K562 (cell line): ENCODE results near the gene NAGS. TPM values are rescaled to one million over a fixed set of nuclear protein-coding genes. Genes with fewer than 3 reads are reported as not detected.
A peak's percentile ranks its signal among the peaks of the same experiment; 100 is the strongest.

ENCODE experiments used
- ARHGAP35 ChIP-seq: fragments of 450-650 bp; IDR thresholded peaks from 2 replicates; pipeline ENCODE4 v1.6.1; 2018; ENCODE audit not compliant: partially characterized antibody
- BRF1 ChIP-seq: IDR thresholded peaks from 3 replicates; pipeline ENCODE4 v1.6.1; 2011; ENCODE audit warnings: borderline replicate concordance, mild to moderate bottlenecking; ENCODE audit not compliant: insufficient read length; ENCODE audit errors: extremely low read depth
- FOXK1 ChIP-seq: sonication (generic); formaldehyde crosslinking; IDR thresholded peaks from 2 replicates; pipeline ENCODE4 v1.8.0; 2022; ENCODE audit warnings: missing genetic modification reagents, mild to moderate bottlenecking, borderline replicate concordance
- FOXK2 ChIP-seq, 2 experiments: fragments of 450-650 bp; IDR thresholded peaks in 1 of 2; conservative IDR thresholded peaks in 1 of 2; 2 replicates each; pipeline ENCODE4 v1.6.1; 2016; ENCODE audit warnings: low read depth in 2 of 2, mild to moderate bottlenecking in 1 of 2
- HBP1 ChIP-seq: fragments of 450-650 bp; formaldehyde crosslinking; IDR thresholded peaks from 2 replicates; pipeline ENCODE4 v1.4.0; 2022; ENCODE audit warnings: missing genetic modification characterization
- KLF6 ChIP-seq: fragments of 250-450 bp; sonication (Bioruptor Pico); IDR thresholded peaks from 2 replicates; pipeline ENCODE4 v1.4.0; 2020; ENCODE audit warnings: mild to moderate bottlenecking, moderate library complexity, borderline replicate concordance
- MAFK ChIP-seq: IDR thresholded peaks from 2 replicates; pipeline ENCODE4 v1.6.1; 2011; ENCODE audit warnings: low read length, improper control_type of control experiment
- MED1 ChIP-seq: sonication (generic); formaldehyde crosslinking; IDR thresholded peaks from 2 replicates; pipeline ENCODE4 v1.8.1; 2023; ENCODE audit warnings: missing genetic modification reagents, borderline replicate concordance
- NFIC ChIP-seq: fragments of 450-650 bp; IDR thresholded peaks from 2 replicates; pipeline ENCODE4 v1.6.1; 2017; ENCODE audit warnings: mild to moderate bottlenecking, inconsistent platforms
- NUFIP1 ChIP-seq: fragments of 450-650 bp; IDR thresholded peaks from 2 replicates; pipeline ENCODE4 v1.6.1; 2018; ENCODE audit not compliant: partially characterized antibody
- PCBP1 ChIP-seq: fragments of 200-400 bp; formaldehyde crosslinking; IDR thresholded peaks from 2 replicates; pipeline ENCODE4 v1.6.1; 2018; ENCODE audit warnings: mild to moderate bottlenecking, low read depth, low read length; ENCODE audit not compliant: poor library complexity, severe bottlenecking
- POLR2G ChIP-seq: fragments of 200-400 bp; formaldehyde crosslinking; IDR thresholded peaks from 2 replicates; pipeline ENCODE4 v1.6.1; 2017; ENCODE audit warnings: low read depth, mild to moderate bottlenecking, antibody characterized with exemption, low read length, moderate library complexity
- PRMT5 ChIP-seq: sonication (generic); formaldehyde crosslinking; IDR thresholded peaks from 2 replicates; pipeline ENCODE4 v1.5.0; 2020; ENCODE audit warnings: missing genetic modification reagents
- PTTG1 ChIP-seq: fragments of 450-650 bp; IDR thresholded peaks from 2 replicates; pipeline ENCODE4 v1.6.1; 2016; ENCODE audit warnings: low read depth, mild to moderate bottlenecking, missing genetic modification characterization, missing compliant biosample characterization
- SMAD2 ChIP-seq: fragments of 150-350 bp; IDR thresholded peaks from 2 replicates; pipeline ENCODE4 v1.6.1; 2014; ENCODE audit warnings: low read depth, mild to moderate bottlenecking, low read length
- SOX6 ChIP-seq: fragments of 450-650 bp; IDR thresholded peaks from 2 replicates; pipeline ENCODE4 v1.6.1; 2014; ENCODE audit warnings: mild to moderate bottlenecking
- USF1 ChIP-seq: sonication (generic); formaldehyde crosslinking; IDR thresholded peaks from 2 replicates; pipeline ENCODE4 v1.9.0; 2022; ENCODE audit warnings: mild to moderate bottlenecking, missing genetic modification reagents
- ZEB2 ChIP-seq: fragments of 450-650 bp; IDR thresholded peaks from 2 replicates; pipeline ENCODE4 v1.6.1; 2016
- ZFP30 ChIP-seq: fragments of 250-450 bp; sonication (Bioruptor Pico); IDR thresholded peaks from 2 replicates; pipeline ENCODE4 v1.8.0; 2022; ENCODE audit warnings: moderate library complexity, mild to moderate bottlenecking, inconsistent platforms, borderline replicate concordance
- ZFX ChIP-seq: sonication (generic); formaldehyde crosslinking; IDR thresholded peaks from 2 replicates; pipeline ENCODE4 v1.8.0; 2022; ENCODE audit warnings: mild to moderate bottlenecking, missing genetic modification reagents, moderate library complexity
- polyA plus RNA-seq, 8 experiments: library from polyadenylated mRNA; depleted of rRNA in 4 of 8; stranded (reverse) in 5 of 8; unstranded in 3 of 8; fragments of >200 nt; fragmentation: Nextera tagmentation in 2 of 8; fragmentation: Illumina TruSeq in 1 of 8; extraction: Ambion mirVana in 2 of 8; extraction: Trizol in 1 of 8; gene quantifications; 2 replicates each; pipeline versions ENCODE4 v1.2.1 to v1.2.3, GENCODE V29; 2011 to 2014; ENCODE audit warnings: inconsistent platforms in 1 of 8, missing spikeins in 1 of 8
- total RNA-seq, 7 experiments: library from RNA; depleted of rRNA in 6 of 7; stranded (reverse); fragments of >200 nt in 6 of 7; fragmentation: Illumina TruSeq in 2 of 7; extraction: Trizol in 2 of 7; gene quantifications; 2 replicates each; pipeline versions ENCODE4 v1.2.1 to v1.2.3, GENCODE V29; 2011 to 2021; ENCODE audit warnings: low replicate concordance in 1 of 7
- TF ChIP-seq, protein P1 (sequence below): fragments of 150-350 bp; IDR thresholded peaks from 2 replicates; pipeline ENCODE4 v1.6.1; 2014; ENCODE audit warnings: low read depth, mild to moderate bottlenecking, low read length, borderline replicate concordance
- TF ChIP-seq, protein P2 (sequence below): fragments of 450-650 bp; formaldehyde crosslinking; IDR thresholded peaks from 2 replicates; pipeline ENCODE4 v1.4.0; 2020; ENCODE audit warnings: mild to moderate bottlenecking, moderate library complexity

The NAGS gene
- total and polyA plus RNA-seq, 9 of the 15 experiments (the other 6 are each of a cell fraction or from before 2014, with no cell fraction given): not detected

GRCh38 chr17:44014437-44015172, 10.2 kb downstream of the NAGS start, which contains the start of gene TMEM101 (continued):
- TF ChIP-seq ZEB2: peak; percentile 99
- peak in 1 of 2 experiments; percentile 39; a peak in 1 of 4 replicates for TF ChIP-seq FOXK2 (conservative IDR thresholded peaks at IDR 0.05 in 1 of 2, IDR thresholded peaks at IDR 0.05 in 1 of 2; ENCODE audit: low read depth in 2 of 2)
- TF ChIP-seq PRMT5 (CRISPR knock-in tag): 0 out of 2 replicates have a peak, but pooled peaks have one; percentile 43
- TF ChIP-seq HBP1: no peak
- TF ChIP-seq, protein P1, sequence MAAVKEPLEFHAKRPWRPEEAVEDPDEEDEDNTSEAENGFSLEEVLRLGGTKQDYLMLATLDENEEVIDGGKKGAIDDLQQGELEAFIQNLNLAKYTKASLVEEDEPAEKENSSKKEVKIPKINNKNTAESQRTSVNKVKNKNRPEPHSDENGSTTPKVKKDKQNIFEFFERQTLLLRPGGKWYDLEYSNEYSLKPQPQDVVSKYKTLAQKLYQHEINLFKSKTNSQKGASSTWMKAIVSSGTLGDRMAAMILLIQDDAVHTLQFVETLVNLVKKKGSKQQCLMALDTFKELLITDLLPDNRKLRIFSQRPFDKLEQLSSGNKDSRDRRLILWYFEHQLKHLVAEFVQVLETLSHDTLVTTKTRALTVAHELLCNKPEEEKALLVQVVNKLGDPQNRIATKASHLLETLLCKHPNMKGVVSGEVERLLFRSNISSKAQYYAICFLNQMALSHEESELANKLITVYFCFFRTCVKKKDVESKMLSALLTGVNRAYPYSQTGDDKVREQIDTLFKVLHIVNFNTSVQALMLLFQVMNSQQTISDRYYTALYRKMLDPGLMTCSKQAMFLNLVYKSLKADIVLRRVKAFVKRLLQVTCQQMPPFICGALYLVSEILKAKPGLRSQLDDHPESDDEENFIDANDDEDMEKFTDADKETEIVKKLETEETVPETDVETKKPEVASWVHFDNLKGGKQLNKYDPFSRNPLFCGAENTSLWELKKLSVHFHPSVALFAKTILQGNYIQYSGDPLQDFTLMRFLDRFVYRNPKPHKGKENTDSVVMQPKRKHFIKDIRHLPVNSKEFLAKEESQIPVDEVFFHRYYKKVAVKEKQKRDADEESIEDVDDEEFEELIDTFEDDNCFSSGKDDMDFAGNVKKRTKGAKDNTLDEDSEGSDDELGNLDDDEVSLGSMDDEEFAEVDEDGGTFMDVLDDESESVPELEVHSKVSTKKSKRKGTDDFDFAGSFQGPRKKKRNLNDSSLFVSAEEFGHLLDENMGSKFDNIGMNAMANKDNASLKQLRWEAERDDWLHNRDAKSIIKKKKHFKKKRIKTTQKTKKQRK: no peak
- no peak for TF ChIP-seq BRF1
- TF ChIP-seq SMAD2: no peak
- no peak for TF ChIP-seq ZFP30 (CRISPR knock-in tag)
- 0 out of 2 replicates have a peak, but pooled peaks have one; percentile 28 for TF ChIP-seq NFIC
- TF ChIP-seq PTTG1: no peak
- peak; percentile 89 for TF ChIP-seq POLR2G
- no peak for TF ChIP-seq NUFIP1
- no peak for TF ChIP-seq MED1 (CRISPR knock-in tag)
- TF ChIP-seq ARHGAP35: no peak
- TF ChIP-seq ZFX: peak; percentile 73
- no peak; the same call in 1 of the 2 replicates for TF ChIP-seq KLF6 (CRISPR knock-in tag)
- TF ChIP-seq FOXK1 (CRISPR knock-in tag): 0 out of 2 replicates have a peak, but pooled peaks have one; percentile 56
- TF ChIP-seq SOX6: peak; percentile 61; the same call in 1 of the 2 replicates
- TF ChIP-seq MAFK: peak; percentile 52
- TF ChIP-seq PCBP1: no peak
- peak; percentile 24; the same call in 1 of the 2 replicates for TF ChIP-seq USF1 (CRISPR knock-in tag)
- TF ChIP-seq, protein P2, sequence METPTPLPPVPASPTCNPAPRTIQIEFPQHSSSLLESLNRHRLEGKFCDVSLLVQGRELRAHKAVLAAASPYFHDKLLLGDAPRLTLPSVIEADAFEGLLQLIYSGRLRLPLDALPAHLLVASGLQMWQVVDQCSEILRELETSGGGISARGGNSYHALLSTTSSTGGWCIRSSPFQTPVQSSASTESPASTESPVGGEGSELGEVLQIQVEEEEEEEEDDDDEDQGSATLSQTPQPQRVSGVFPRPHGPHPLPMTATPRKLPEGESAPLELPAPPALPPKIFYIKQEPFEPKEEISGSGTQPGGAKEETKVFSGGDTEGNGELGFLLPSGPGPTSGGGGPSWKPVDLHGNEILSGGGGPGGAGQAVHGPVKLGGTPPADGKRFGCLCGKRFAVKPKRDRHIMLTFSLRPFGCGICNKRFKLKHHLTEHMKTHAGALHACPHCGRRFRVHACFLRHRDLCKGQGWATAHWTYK (CRISPR knock-in tag): no peak
